ENCODE measurements around the gene FYTTD1.

The FYTTD1 gene

GRCh38 chr3:197791892-197792647, 42.4 kb downstream of the FYTTD1 start:
- peak; percentile 55 for DNase-seq (ENCODE audit: low read depth)

- DNase-seq (ENCODE audit: low read depth): peak; percentile 77
Observed at GRCh38 chr3:197793247-197793646, 43.6 kb downstream of the FYTTD1 start.

- DNase-seq (ENCODE audit: low read depth): no peak
Observed at GRCh38 chr3:197794115-197794514, 44.4 kb downstream of the FYTTD1 start.

- DNase-seq (ENCODE audit: low read depth): peak; percentile 91
Observed at GRCh38 chr3:197795200-197795599, 45.5 kb downstream of the FYTTD1 start.

GRCh38 chr3:197796087-197796486, 46.4 kb downstream of the FYTTD1 start:
- DNase-seq (ENCODE audit: low read depth): no peak

- DNase-seq (ENCODE audit: low read depth): no peak
Observed at GRCh38 chr3:197798863-197799262, 49.2 kb downstream of the FYTTD1 start.

GRCh38 chr3:197800379-197800778, 50.7 kb downstream of the FYTTD1 start:
- DNase-seq (ENCODE audit: low read depth): peak; percentile 47

- peak; percentile 71 for DNase-seq (ENCODE audit: low read depth)
Observed at GRCh38 chr3:197801891-197802778, 52.5 kb downstream of the FYTTD1 start.

GRCh38 chr3:197802779-197803459, 53.2 kb downstream of the FYTTD1 start:
- peak; percentile 39 for DNase-seq (ENCODE audit: low read depth)

- no peak for DNase-seq (ENCODE audit: low read depth)
Observed at GRCh38 chr3:197804511-197804910, 54.8 kb downstream of the FYTTD1 start.

GRCh38 chr3:197807969-197808587, 58.4 kb downstream of the FYTTD1 start:
- peak; percentile 47 for DNase-seq (ENCODE audit: low read depth)

GRCh38 chr3:197809356-197810020, 59.8 kb downstream of the FYTTD1 start:
- peak; percentile 55 for DNase-seq (ENCODE audit: low read depth)

GRCh38 chr3:197810901-197811300, 61.2 kb downstream of the FYTTD1 start:
- peak; percentile 43 for DNase-seq (ENCODE audit: low read depth)

- peak; percentile 84 for DNase-seq (ENCODE audit: low read depth)
Observed at GRCh38 chr3:197811343-197811742, 61.7 kb downstream of the FYTTD1 start.

GRCh38 chr3:197814372-197814771, 64.7 kb downstream of the FYTTD1 start:
- DNase-seq (ENCODE audit: low read depth): no peak

GRCh38 chr3:197820550-197821335, 71.1 kb downstream of the FYTTD1 start:
- no peak for DNase-seq (ENCODE audit: low read depth)

GRCh38 chr3:197829397-197830045, 79.8 kb downstream of the FYTTD1 start:
- DNase-seq (ENCODE audit: low read depth): no peak

- DNase-seq (ENCODE audit: low read depth): no peak
Observed at GRCh38 chr3:197830308-197830966, 80.8 kb downstream of the FYTTD1 start.

GRCh38 chr3:197830967-197831313, 81.3 kb downstream of the FYTTD1 start:
- DNase-seq (ENCODE audit: low read depth): no peak

Data from ELR (cell line).